NB4 (cell line): Measurements from ENCODE around the gene PAFAH2.

Experiments used
- DNase-seq: peaks from one replicate; pipeline ENCODE4 v3.0.0; 2010; ENCODE audit warnings: low read depth
- H3K4me3 ChIP-seq: one replicate; pipeline ENCODE4 v1.5.1; 2011; ENCODE audit warnings: mild to moderate bottlenecking, low read depth, low read length, moderate library complexity
- MYC ChIP-seq: IDR thresholded peaks from 2 replicates; pipeline ENCODE4 v1.6.1; 2011; ENCODE audit warnings: low read depth, low read length
- POLR2A ChIP-seq: IDR thresholded peaks from 2 replicates; pipeline ENCODE4 v1.6.1; 2011; ENCODE audit warnings: mild to moderate bottlenecking; ENCODE audit not compliant: insufficient read length; ENCODE audit errors: extremely low read depth
- TF ChIP-seq, protein P1 (sequence below): IDR thresholded peaks from one replicate; pipeline ENCODE4 v1.5.1; 2012; ENCODE audit warnings: low read depth, low read length
- TF ChIP-seq, protein P2 (sequence below): IDR thresholded peaks from 2 replicates; pipeline ENCODE4 v1.6.1; 2011; ENCODE audit warnings: low read depth, low read length

The PAFAH2 gene

DNA sequence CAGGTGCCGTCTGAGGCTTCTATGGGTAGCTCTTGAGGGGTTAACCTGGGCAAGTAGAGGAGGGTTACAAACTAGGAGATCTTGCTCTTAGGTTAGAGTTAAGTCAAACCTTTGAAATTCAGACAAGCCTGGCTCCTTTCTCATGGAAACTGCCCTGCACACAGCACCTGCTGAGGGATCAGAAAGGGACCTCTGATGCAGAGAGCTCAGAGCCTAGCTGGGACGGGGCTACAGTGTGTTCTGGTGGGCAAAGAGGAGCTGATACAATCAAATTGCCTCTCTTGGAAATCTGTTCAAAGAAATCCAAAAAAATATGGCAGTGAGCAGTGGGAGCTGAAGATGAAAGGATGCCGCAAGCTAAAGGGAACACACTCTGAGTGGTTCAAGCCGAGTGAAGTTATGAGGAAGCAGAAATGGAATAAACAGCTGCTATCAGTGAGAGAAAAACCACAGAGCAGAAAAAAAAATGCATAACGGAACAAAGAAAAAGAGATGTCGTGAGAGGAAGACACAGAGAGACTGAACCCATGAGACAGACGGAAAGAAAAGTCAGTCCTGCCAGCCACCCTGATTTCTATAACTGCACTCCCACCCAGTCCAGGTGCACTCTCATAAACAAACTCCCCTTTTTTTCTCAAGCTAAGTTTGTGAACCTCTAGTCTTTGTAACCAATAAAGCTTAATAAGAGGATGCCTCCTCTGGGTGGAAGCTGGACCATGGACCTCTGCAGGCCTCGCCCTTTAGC lies 26.6 kb downstream of the PAFAH2 start:
- TF ChIP-seq MYC (no peak), POLR2A (no peak)
- TF ChIP-seq, protein P1, sequence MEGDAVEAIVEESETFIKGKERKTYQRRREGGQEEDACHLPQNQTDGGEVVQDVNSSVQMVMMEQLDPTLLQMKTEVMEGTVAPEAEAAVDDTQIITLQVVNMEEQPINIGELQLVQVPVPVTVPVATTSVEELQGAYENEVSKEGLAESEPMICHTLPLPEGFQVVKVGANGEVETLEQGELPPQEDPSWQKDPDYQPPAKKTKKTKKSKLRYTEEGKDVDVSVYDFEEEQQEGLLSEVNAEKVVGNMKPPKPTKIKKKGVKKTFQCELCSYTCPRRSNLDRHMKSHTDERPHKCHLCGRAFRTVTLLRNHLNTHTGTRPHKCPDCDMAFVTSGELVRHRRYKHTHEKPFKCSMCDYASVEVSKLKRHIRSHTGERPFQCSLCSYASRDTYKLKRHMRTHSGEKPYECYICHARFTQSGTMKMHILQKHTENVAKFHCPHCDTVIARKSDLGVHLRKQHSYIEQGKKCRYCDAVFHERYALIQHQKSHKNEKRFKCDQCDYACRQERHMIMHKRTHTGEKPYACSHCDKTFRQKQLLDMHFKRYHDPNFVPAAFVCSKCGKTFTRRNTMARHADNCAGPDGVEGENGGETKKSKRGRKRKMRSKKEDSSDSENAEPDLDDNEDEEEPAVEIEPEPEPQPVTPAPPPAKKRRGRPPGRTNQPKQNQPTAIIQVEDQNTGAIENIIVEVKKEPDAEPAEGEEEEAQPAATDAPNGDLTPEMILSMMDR: no peak
- TF ChIP-seq, protein P2, sequence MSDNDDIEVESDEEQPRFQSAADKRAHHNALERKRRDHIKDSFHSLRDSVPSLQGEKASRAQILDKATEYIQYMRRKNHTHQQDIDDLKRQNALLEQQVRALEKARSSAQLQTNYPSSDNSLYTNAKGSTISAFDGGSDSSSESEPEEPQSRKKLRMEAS: no peak
- no peak overlapping the region for H3K4me3 ChIP-seq

DNA sequence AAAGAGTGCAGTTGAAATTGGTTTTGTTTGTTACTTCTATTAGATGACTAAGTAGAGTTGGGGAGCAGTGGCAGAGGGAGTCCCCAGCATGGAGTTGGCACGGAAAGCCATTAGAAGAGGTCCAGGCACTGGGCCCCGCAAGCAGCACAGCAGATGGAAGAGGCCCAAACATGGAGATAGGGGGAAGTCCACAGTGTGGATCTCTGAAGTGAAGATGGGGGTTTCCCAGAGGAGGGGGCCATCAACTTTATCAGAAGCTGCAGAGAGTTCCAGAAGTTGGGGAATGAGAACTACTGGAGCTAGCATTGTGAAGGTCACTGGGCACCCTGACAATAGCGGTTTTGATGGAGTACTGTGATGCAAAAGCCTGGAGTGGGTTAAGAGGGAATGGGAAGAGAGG lies 30.6 kb downstream of the PAFAH2 start:
- TF ChIP-seq, protein P1: no peak
- no peak for TF ChIP-seq POLR2A
- TF ChIP-seq MYC: no peak
- TF ChIP-seq, protein P2: no peak
- no peak overlapping the region for H3K4me3 ChIP-seq
- no peak for DNase-seq

More for the DNA sequence above, 26.6 kb downstream of the PAFAH2 start:
- peak; percentile 75 for DNase-seq

DNA sequence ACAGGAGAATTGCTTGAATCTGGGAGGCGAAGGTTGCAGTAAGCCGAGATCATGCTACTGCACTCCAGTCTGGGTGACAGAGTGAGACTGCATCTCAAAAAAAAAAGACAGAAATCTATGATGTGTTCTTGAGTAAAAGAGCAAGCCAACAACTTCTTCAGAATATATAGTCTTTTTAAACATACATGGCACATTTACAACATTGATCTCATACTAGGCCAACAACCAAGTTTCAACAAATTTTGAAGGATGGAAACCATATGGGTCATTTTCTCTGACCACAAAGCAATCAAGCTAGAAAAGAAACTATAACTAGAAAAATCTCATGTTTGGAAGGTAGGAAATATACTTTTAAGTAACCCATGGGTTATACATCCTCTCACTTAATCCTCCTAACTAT lies 38.3 kb downstream of the PAFAH2 start:
- no peak for DNase-seq
- no peak for TF ChIP-seq POLR2A
- TF ChIP-seq, protein P1: no peak
- TF ChIP-seq, protein P2: no peak
- TF ChIP-seq MYC: no peak
- no peak overlapping the region for H3K4me3 ChIP-seq

DNA sequence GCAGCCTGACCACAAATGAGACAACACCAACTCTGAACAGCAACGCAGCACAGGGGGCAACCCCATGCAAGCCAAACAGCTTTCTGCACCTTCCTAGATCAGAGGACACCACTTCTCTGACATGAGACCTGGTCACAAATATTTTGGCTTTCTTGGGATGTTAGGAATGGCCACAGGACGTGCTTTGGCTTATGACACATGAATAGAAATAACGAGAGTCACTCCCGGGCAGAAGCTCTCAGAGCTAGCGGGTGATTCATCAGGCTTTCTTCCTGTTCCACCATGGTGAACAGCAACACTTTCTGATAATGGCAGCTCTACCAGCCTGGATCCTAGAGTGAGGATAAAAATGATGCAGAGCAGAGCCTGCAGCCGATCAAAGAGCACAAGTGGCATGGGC lies 39.4 kb downstream of the PAFAH2 start:
- peak; percentile 12 for DNase-seq
- TF ChIP-seq, protein P1: no peak
- TF ChIP-seq POLR2A: no peak
- TF ChIP-seq, protein P2: no peak
- no peak for TF ChIP-seq MYC

DNA sequence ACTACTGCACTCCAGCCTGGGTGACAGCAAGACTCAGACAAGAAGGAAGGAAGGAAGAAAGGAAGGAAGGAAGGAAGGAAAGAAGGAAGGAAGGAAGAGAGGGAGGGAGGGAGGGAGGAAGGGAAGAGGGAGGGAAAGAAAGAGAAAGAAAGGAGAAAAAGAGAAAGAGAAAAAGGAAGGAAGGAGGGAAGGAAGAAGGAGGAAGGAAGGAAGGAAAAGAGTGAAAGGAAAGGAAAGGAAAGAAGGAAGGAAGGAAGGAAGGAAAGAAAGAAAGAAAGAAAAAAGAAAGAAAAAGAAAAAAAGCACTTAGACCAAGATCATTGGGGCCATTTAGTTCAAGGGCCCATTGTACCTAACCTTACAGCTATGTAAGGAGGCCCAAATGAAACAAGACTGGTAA lies 42.3 kb downstream of the PAFAH2 start:
- no peak for DNase-seq
- TF ChIP-seq MYC: no peak
- H3K4me3 ChIP-seq: no peak overlapping the region

More for the DNA sequence above, 39.4 kb downstream of the PAFAH2 start:
- no peak overlapping the region for H3K4me3 ChIP-seq

DNA sequence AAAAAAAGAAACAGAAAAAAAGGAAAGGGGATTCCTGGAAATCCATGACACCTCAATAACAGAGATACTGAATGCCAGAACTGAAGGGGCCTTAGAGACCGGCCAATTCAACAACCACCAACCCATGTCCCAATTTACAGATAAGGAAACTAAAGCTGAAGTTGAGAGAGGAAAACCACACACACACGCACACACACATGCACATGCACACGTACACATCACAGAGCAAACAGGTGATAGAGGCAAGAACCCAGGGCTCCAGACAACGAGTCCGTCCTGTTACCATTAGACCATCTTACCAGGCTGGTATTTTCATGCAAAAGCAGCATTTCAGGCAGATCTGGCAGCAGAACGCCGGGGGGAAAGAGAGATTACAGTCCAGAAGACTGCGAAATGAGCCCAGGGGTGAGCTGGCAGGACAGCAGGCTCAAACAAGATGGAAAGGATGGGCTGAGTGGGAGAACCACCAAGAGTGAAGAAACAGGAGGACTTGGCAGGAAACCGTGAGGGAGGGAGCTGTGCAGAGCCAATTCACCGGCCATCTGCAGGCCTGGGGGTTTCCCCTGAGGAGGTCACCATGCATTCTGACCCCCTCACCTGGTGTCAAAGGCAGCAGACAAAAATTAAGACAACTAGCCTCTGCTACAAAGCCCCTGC lies 43.5 kb downstream of the PAFAH2 start:
- DNase-seq: no peak
- no peak for TF ChIP-seq MYC
- no peak for TF ChIP-seq POLR2A
- TF ChIP-seq, protein P2: no peak
- TF ChIP-seq, protein P1: no peak
- no peak overlapping the region for H3K4me3 ChIP-seq
